GM19240 (cell line): Measurements from ENCODE around the gene ADAM33.

Experiments
- DNase-seq: peaks from one replicate; pipeline ENCODE4 v3.0.0; 2011; ENCODE audit warnings: low spot score; ENCODE audit not compliant: insufficient read length

ADAM33 gene, protein sequence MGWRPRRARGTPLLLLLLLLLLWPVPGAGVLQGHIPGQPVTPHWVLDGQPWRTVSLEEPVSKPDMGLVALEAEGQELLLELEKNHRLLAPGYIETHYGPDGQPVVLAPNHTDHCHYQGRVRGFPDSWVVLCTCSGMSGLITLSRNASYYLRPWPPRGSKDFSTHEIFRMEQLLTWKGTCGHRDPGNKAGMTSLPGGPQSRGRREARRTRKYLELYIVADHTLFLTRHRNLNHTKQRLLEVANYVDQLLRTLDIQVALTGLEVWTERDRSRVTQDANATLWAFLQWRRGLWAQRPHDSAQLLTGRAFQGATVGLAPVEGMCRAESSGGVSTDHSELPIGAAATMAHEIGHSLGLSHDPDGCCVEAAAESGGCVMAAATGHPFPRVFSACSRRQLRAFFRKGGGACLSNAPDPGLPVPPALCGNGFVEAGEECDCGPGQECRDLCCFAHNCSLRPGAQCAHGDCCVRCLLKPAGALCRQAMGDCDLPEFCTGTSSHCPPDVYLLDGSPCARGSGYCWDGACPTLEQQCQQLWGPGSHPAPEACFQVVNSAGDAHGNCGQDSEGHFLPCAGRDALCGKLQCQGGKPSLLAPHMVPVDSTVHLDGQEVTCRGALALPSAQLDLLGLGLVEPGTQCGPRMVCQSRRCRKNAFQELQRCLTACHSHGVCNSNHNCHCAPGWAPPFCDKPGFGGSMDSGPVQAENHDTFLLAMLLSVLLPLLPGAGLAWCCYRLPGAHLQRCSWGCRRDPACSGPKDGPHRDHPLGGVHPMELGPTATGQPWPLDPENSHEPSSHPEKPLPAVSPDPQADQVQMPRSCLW

GRCh38 chr20:3681931-3682781 is at the start of gene ADAM33:
Gene ADAM33 (minus strand): TSS chr20:3682010. CDS start chr20:3682004, 6 bp downstream.
- no peak for DNase-seq

GRCh38 chr20:3730803-3731672 is 49.2 kb upstream of the ADAM33 start:
- DNase-seq = no peak

GRCh38 chr20:3729811-3730540 is 48.2 kb upstream of the ADAM33 start:
- no peak for DNase-seq

DNA sequence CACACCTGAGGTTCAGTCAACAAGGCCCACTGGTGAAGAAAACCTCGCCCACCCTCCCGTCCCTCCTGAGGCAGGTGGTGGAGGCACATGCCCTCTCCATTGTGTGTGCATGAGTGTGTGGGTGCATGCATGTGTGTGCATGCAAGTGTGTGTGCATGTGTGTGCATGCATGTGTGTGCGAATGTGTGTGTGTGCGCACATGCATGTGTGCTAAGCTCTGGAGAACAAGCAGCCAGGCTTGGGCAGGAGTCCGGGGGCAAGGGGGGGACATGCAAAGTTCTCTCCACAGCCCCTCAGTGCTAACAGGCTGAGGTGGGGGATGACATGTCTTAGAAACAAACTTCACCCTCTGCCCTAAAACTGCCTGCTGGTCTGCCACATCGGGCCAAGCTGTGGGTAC is 47.6 kb upstream of the ADAM33 start:
- DNase-seq = no peak

GRCh38 chr20:3728876-3729275 is 47.1 kb upstream of the ADAM33 start:
- no peak for DNase-seq

GRCh38 chr20:3728354-3728753 is 46.5 kb upstream of the ADAM33 start:
- no peak for DNase-seq

DNA sequence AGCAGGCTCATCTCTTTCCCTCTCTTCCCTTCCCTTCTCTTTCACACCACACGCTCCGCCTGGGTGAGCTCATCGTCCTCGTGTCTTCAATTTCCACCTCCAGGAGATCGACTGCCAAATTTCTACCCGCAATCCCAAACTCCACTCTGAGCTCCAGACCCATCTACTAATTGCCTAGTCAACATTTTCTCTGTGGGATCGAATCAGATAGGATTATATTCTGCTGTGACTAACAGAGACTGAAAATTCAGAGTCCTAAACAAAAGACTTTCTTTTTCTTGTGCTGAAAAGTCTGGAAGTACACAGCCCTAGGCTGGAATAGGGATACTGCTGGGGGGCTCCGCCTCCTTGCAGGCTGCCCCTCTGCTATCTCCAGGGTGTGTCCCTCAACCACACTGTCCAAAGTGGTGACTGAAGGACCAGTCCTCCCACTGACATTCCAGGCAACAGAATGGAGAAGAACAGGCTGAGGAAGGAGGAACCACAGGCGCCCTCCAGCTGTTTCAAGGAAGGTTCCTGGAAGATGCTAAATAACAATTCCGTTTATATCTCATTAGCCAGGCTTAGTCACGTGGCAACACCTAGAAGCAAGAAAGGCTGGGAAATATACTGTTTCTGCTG is 45.7 kb upstream of the ADAM33 start:
- DNase-seq = no peak

DNA sequence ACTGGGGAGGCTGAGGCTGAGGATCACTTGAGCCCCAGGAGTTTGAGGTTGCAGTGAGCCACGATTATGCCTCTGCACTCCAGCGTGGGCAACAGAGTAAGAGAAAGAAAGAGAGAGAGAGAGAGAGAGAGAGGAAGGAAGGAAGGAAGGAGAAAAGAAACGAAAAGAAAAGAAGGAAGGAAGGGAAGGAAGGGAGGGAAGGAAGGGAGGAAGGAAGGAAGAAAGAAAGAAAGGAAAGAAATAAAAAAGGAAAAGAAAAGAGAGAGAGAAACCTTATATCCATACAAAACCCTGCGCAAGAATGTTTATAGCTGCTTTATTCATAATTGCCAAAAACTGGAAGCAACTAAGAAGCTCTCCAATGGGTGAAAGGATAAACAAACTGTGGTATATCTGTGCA is 42.5 kb upstream of the ADAM33 start:
- DNase-seq = no peak

- no peak for DNase-seq
Observed at GRCh38 chr20:3723284-3723683, 41.5 kb upstream of the ADAM33 start.

DNA sequence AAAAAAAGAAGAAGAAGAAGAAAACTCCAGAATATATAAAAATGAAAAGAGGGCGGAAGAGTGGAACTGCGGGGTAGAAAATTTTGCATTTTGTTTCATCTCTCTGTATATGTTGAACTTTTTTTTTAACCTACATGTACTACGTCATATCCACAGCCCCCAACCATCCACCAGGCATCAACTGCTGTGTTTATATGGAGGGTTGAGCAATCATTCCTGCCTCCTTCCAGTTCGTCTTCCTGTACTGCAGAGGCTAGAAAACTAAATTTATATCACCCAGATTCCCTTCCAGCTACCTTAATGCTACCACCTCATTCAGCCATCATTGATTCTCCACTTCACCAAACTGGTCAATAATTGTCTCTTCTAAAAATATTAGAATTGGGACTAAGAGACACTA is 40.1 kb upstream of the ADAM33 start:
- no peak for DNase-seq

DNA sequence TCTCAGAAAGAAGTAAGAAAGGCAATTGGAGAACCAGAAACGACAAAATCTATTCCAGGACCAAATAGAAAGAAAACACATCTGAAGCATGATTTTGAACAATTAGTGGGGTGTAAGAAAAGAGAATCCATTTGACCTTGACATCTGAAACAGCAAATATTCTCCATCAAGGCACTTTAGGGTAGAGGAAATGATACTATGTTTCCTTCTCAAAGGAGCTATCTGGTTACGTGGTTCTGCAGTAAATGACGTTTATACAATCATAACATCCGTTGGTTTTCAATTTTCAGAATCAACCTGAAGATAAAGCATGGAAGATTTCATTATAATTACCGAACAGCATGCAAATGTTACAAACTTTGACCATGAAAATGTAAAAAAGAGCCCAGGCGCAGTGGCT is 38.8 kb upstream of the ADAM33 start:
- no peak for DNase-seq

GRCh38 chr20:3720068-3720467 is 38.3 kb upstream of the ADAM33 start:
- DNase-seq = no peak

DNA sequence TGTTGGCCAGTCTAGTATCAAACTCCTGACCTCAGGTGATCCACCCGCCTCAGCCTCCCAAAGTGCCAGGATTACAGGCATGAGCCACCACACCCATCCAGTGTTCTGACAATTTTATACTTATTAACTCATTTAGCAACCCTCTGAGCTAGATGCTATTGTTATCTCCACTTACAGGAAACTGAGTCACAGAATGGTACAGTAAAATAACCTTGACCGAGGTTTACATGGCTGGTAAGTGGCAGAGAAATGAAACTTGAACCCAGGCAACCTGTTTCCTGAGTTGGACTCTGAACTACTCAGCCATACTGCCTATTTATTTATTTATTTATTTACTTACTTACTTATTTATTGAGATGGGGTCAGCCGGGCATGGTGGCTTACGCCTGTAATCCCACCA is 37.2 kb upstream of the ADAM33 start:
- DNase-seq = no peak

- peak; percentile 43 for DNase-seq
Observed at GRCh38 chr20:3716195-3716834, 34.5 kb upstream of the ADAM33 start.

- no peak for DNase-seq
Observed at GRCh38 chr20:3714092-3714491, 32.3 kb upstream of the ADAM33 start.

GRCh38 chr20:3712279-3712873 is 30.6 kb upstream of the ADAM33 start, which contains the start of gene SIGLEC1:
Gene SIGLEC1 (minus strand): TSS chr20:3712600. CDS start chr20:3707128, 5,472 bp downstream.
- DNase-seq = no peak

DNA sequence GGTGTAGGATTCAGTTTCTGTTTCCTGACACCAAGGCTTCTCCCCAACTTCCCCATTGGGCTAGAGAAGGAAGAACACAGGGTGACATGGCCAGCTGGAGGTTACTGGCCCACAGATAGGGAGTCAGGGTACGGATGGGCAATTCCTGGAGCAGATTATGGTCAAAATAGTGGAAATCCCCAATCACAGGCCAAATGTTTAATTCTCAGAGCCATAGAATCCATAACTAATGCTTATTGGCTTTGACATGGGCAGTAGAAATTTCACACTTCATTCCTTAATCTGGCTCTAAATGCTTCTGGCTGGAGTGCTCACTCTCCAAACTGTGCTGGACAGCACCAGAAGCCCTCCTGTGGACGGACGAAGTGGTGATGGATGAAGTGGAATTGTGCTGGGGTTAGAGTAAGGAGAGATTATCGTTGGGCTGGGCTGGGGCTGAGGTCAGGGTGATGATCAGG is 29.7 kb upstream of the ADAM33 start:
- no peak for DNase-seq

DNA sequence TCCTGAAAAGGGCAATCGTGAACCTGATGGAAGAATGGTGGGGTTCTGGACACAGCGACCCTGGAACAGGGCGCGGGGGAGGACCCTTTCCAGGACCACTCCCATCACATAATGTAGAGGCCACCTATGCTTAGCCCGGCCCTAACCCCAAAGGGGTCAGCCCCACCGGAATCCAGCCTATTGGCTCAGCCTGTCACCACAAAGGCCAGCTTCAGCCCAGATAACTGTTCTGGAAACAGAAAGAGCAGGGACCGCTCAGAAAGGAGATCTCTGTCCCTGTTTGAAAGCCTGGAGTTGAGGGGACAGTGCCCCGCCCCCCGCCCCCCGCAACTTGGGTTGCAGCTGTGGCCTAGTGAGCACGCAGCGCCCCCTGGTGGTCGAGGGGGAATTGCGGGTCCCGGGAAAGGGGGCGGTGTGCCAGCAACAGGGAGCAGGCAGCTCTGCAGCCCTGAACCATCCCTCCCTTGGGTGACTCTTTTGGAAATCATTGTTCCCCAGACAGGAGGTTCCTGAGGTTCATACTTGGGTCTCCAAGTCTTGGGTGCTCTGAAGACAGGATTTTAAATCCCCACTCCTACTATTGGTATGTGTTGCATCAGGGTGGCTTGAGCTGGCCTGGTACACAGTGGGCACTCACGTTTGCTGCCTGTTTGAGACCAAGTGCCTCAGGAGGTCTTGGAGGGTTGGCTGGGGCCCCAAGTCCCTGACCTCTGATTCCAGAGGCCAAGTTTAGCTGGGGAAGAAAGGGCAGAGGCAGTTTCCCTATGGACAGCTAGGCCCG is 29.1 kb upstream of the ADAM33 start:
- peak; percentile 81 for DNase-seq
